Fibroblast of skin of abdomen (primary cell): Measurements from ENCODE around the gene SPACA6.
A peak's percentile ranks its signal among the peaks of the same experiment; 100 is the strongest.

Source experiments
- DNase-seq: peaks from one replicate; pipeline ENCODE4 v3.0.0-alpha.2; 2013

Gene SPACA6

GRCh38 chr19:51706885-51707284 lies 13.8 kb downstream of the SPACA6 start:
- DNase-seq: no peak

- no peak for DNase-seq
Observed at GRCh38 chr19:51708811-51709210, 15.7 kb downstream of the SPACA6 start.

- DNase-seq: no peak
Observed at GRCh38 chr19:51709575-51709974, 16.4 kb downstream of the SPACA6 start.

- DNase-seq: peak; percentile 50
Observed at GRCh38 chr19:51710163-51710562, 17.0 kb downstream of the SPACA6 start.

GRCh38 chr19:51711702-51712101 lies 18.6 kb downstream of the SPACA6 start:
- DNase-seq: no peak

- DNase-seq: peak; percentile 43
Observed at GRCh38 chr19:51712461-51713081, 19.4 kb downstream of the SPACA6 start.

GRCh38 chr19:51713319-51714285 lies 20.5 kb downstream of the SPACA6 start:
- DNase-seq: no peak

GRCh38 chr19:51714848-51715247 lies 21.7 kb downstream of the SPACA6 start:
- no peak for DNase-seq

GRCh38 chr19:51715850-51716249 lies 22.7 kb downstream of the SPACA6 start:
- no peak for DNase-seq

GRCh38 chr19:51716925-51717324 lies 23.8 kb downstream of the SPACA6 start:
- DNase-seq: no peak

GRCh38 chr19:51719251-51719988 lies 26.3 kb downstream of the SPACA6 start:
- DNase-seq: no peak

GRCh38 chr19:51721905-51722304 lies 28.8 kb downstream of the SPACA6 start:
- DNase-seq: no peak

GRCh38 chr19:51722492-51722891 lies 29.4 kb downstream of the SPACA6 start:
- no peak for DNase-seq

GRCh38 chr19:51724543-51724942 lies 31.4 kb downstream of the SPACA6 start:
- DNase-seq: no peak

- DNase-seq: peak; percentile 87
Observed at GRCh38 chr19:51726049-51726448, 32.9 kb downstream of the SPACA6 start.

- DNase-seq: no peak
Observed at GRCh38 chr19:51727349-51727880, 34.3 kb downstream of the SPACA6 start.

- peak; percentile 39 for DNase-seq
Observed at GRCh38 chr19:51729781-51730180, 36.7 kb downstream of the SPACA6 start.

- DNase-seq: no peak
Observed at GRCh38 chr19:51733742-51734522, 40.8 kb downstream of the SPACA6 start.

GRCh38 chr19:51735759-51736449 lies 42.8 kb downstream of the SPACA6 start:
- DNase-seq: peak; percentile 80

- DNase-seq: no peak
Observed at GRCh38 chr19:51737389-51737788, 44.3 kb downstream of the SPACA6 start.

- no peak for DNase-seq
Observed at GRCh38 chr19:51737924-51738323, 44.8 kb downstream of the SPACA6 start.
